Cardiac muscle cell (in vitro differentiated cells and primary cell): ENCODE data around the gene MBD3L2. TPM values are rescaled to one million over a fixed set of nuclear protein-coding genes. Genes with fewer than 3 reads are reported as not detected.
"Not testable (repeated sequence)": the region's sequence is repeated elsewhere in the genome, so short reads cannot be mapped to it uniquely, and the experiment has no call there.

ENCODE experiments used
- DNase-seq, 2 donors: peaks; one replicate each; pipeline versions ENCODE4 v3.0.0 to v3.0.0-alpha.2; 2010 to 2017; ENCODE audit warnings: low read depth in 1 of 2, low spot score in 1 of 2
- H3K27ac ChIP-seq: fragments of 200-600 bp; sonication (generic); 2 replicates; pipeline ENCODE4 v1.5.1; 2016
- H3K27me3 ChIP-seq: fragments of 200-600 bp; sonication (generic); 2 replicates; pipeline ENCODE4 v1.6.0; 2016; ENCODE audit warnings: control low read depth
- H3K36me3 ChIP-seq: fragments of 200-600 bp; sonication (generic); 2 replicates; pipeline ENCODE4 v1.5.1; 2016; ENCODE audit warnings: control low read depth
- H3K4me1 ChIP-seq: fragments of 200-600 bp; sonication (generic); 2 replicates; pipeline ENCODE4 v1.8.1; 2017; ENCODE audit warnings: low read depth, mild to moderate bottlenecking, mixed run types
- H3K4me3 ChIP-seq: fragments of 200-600 bp; sonication (generic); 2 replicates; pipeline ENCODE4 v1.5.1; 2016; ENCODE audit warnings: mild to moderate bottlenecking
- H3K9me3 ChIP-seq: fragments of 200-600 bp; sonication (generic); 2 replicates; pipeline ENCODE4 v1.5.1; 2017; ENCODE audit warnings: low read depth, mild to moderate bottlenecking, control low read depth
- polyA plus RNA-seq: library from polyadenylated mRNA; unstranded; fragments of >200 nt; fragmentation: Nextera tagmentation; extraction: Ambion mirVana; gene quantifications from 2 replicates; pipeline ENCODE4 v1.2.1, GENCODE V29; 2016
- total RNA-seq: library from RNA; depleted of rRNA; stranded (reverse); fragments of >200 nt; gene quantifications from 2 replicates; pipeline ENCODE4 v1.2.3, GENCODE V29; 2016
- TF ChIP-seq, protein P1 (sequence below): IDR thresholded peaks from 2 replicates; pipeline ENCODE4 v1.5.1; 2012; ENCODE audit warnings: low read depth, mild to moderate bottlenecking, low read length

Gene MBD3L2
- total and polyA plus RNA-seq, 2 experiments from 2014 or later, result not detected

DNA sequence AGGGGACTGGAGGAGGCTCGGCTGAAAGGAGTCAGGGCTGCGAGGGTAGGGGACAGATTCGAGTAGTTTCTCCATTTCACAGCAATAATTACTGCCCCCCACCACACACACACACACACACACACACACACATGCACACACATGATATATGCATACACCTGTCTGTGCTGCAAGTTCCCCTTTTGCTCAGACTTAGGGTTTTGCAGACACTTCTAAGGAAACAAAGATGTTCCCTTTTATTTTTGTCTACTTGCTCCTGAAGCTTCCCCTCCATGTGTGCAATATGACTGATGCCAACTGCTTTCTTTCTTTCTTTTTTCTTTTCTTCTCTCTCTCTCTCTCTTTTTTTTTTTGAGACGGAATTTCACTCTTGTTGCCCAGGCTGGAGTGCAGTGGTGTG lies 41.3 kb upstream of the MBD3L2 start:
- Histone ChIP-seq H3K27me3 (no peaks in the 10 kb centered on the region), H3K4me1 (no peaks in the 10 kb centered on the region), H3K9me3 (no peaks in the 10 kb centered on the region), H3K36me3 (no peaks in the 10 kb centered on the region), H3K27ac (no peak overlapping the region), H3K4me3 (no peak overlapping the region)
- no peak for DNase-seq
- TF ChIP-seq, protein P1, sequence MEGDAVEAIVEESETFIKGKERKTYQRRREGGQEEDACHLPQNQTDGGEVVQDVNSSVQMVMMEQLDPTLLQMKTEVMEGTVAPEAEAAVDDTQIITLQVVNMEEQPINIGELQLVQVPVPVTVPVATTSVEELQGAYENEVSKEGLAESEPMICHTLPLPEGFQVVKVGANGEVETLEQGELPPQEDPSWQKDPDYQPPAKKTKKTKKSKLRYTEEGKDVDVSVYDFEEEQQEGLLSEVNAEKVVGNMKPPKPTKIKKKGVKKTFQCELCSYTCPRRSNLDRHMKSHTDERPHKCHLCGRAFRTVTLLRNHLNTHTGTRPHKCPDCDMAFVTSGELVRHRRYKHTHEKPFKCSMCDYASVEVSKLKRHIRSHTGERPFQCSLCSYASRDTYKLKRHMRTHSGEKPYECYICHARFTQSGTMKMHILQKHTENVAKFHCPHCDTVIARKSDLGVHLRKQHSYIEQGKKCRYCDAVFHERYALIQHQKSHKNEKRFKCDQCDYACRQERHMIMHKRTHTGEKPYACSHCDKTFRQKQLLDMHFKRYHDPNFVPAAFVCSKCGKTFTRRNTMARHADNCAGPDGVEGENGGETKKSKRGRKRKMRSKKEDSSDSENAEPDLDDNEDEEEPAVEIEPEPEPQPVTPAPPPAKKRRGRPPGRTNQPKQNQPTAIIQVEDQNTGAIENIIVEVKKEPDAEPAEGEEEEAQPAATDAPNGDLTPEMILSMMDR, result no peak

DNA sequence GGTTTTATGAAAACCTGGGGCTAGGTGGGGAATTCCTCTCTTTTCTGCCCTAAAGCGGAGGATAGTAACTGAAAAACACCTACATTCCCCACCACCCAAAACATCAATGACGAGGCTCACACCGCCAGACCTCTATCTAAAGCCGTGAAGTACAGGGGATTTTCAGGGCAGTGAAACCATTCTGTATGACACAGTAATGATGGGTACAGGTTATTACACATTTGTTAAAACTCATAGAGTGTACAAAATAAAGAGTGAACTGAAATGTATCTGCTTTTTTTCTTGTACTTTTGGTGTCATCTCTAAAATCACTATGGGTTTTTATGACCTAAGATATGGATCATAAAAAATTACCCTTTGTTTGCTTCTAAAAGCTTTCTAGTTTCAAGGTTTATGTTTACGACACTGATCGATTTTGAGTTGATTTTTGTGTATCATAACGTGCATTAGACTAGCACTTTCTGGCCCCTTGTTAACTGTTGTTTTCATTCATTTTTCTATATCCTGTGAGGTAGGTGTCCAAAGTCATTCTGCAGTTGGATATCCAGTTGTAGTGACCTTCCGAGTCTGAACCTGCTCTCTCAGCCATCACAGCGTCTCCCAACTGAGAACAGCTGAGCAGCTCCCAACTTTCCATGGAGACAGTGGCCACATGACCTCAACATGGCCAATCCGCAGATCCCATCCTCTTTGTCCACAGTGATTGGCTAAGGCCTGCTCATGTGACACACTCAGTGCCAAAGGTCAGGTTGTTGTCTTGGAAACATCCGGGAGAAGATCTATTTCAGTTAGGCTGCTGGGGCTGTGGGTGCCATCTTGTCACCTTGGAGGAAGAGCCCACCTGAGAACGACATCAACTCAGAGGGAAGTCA lies 38.2 kb upstream of the MBD3L2 start:
- no peaks in the 10 kb centered on the region for H3K27me3 ChIP-seq
- no peaks in the 10 kb centered on the region for H3K9me3 ChIP-seq
- no peak overlapping the region for H3K4me3 ChIP-seq
- H3K4me1 ChIP-seq, result no peaks in the 10 kb centered on the region
- no peak for DNase-seq
- TF ChIP-seq, protein P1, result no peak
- no peak overlapping the region for H3K27ac ChIP-seq
- no peaks in the 10 kb centered on the region for H3K36me3 ChIP-seq

DNA sequence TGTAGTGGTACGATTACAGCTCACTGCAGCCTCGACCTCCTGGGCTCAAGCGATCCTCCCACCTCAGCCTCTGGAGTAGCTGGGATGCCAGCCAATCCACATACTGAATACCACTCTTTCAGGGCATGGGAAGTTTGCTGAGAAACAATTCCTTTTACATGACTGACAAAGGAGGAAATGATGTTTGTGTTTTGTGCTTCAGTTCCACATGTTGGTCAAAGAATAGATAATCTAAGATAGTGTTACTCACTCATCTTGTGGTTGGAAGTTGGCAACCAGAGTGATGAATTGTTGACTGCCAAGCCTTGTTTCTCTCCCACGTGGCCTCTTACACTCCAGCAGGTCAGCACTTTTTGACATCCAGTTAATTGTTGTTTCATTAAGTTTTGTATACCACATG lies 35.4 kb upstream of the MBD3L2 start:
- no peaks in the 10 kb centered on the region for H3K4me1 ChIP-seq
- H3K4me3 ChIP-seq, result no peak overlapping the region
- H3K27me3 ChIP-seq, result no peaks in the 10 kb centered on the region
- no peak overlapping the region for H3K27ac ChIP-seq
- H3K36me3 ChIP-seq, result no peaks in the 10 kb centered on the region
- H3K9me3 ChIP-seq, result no peaks in the 10 kb centered on the region
- TF ChIP-seq, protein P1, result no peak
- DNase-seq, result peak in 1 of 2 donors; percentile 59

DNA sequence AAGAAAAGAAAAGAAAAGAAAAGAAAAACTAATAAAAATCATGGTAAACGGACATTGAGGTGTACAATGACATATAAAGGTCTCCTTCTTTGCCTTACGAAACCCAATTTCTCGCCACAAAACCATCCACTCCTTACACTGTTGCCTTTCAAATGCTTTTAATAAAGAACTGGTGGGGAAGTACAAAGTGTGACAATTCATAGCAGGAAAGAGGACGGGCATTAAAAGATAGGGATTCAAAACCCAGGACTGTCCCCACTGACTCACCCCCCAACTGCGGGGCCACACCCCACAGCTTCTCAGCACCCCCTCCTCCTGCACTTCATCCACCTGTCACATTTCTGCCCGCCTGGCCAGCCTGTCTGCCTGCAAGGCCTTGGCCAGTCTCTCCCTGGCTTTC lies 30.3 kb upstream of the MBD3L2 start:
- H3K9me3 ChIP-seq, result no peaks in the 10 kb centered on the region
- no peaks in the 10 kb centered on the region for H3K27me3 ChIP-seq
- no peak overlapping the region for H3K4me3 ChIP-seq
- no peaks in the 10 kb centered on the region for H3K36me3 ChIP-seq
- H3K27ac ChIP-seq, result no peak overlapping the region
- TF ChIP-seq, protein P1, result no peak
- H3K4me1 ChIP-seq, result no peaks in the 10 kb centered on the region
- no peak for DNase-seq

DNA sequence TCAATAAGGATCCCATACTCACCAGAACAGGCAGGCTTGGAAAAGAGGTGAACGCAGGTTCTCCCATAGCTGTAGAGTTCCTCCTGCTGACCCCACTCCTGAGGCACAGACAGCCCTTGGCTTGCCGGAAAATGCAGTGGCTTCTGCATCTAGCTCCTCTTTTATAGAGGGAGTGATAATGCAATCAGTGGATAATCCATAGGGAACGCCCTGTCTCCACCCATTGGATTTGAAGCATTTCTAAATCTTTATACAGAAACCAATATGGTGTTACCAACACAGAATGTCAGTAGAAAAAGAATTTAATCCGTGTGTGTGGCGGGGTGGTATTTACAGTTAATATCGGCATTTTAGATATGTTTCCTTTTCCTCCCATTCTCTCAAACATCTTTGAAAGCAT lies 27.8 kb upstream of the MBD3L2 start, which contains the start of gene MBD3L2B:
MBD3L2B (minus strand) TSS at position 101 of the 400 bp plus-strand sequence; CDS start at position 67, 34 bp downstream.
- not testable (repeated sequence) for H3K9me3 ChIP-seq, H3K27ac ChIP-seq, H3K4me3 ChIP-seq, H3K36me3 ChIP-seq, H3K4me1 ChIP-seq, H3K27me3 ChIP-seq, DNase-seq

DNA sequence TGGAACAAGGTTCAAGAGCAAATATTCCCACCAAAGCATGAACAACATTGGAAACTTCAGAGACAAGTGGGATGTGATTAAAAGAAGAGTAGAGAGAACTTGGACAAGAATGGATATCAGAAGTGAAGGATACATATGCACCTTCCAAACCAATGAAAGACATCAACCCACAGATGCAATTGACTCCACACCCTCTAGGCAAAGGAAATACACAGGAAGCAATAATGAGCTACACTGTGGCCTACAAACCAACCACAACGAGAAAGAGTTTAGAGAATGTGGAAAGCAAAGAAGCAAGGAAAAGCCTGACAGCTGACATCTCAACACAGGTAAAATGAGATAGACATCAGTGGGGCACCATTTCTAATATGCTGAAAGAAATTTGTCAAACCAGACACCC lies 20.3 kb upstream of the MBD3L2 start:
- not testable (repeated sequence) for H3K4me3 ChIP-seq, H3K27me3 ChIP-seq, H3K9me3 ChIP-seq

DNA sequence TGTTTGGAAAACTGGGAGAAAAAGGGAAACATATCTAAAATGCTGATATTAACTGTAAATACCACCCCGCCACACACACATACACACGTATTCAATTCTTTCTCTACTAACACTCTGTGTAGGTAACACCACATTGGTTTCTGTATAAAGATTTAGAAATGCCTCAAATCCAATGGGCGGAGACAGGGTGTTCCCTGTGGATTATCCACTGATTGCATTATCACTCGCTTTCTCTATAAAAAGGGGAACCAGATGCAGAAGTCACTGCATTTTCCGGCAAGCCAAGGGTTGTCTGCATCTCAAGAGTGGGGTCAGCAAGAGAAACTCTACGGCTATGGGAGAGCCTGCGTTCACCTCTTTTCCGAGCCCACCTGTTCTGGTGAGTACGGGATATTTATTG lies 18.8 kb upstream of the MBD3L2 start, which contains the start of gene MBD3L5:
MBD3L5 (plus strand) TSS at position 301 of the 400 bp plus-strand sequence; CDS start at position 335, 34 bp downstream.
- H3K4me3 ChIP-seq, H3K4me1 ChIP-seq, H3K36me3 ChIP-seq, H3K9me3 ChIP-seq, DNase-seq, H3K27me3 ChIP-seq, H3K27ac ChIP-seq: not testable (repeated sequence)

More for the DNA sequence above, 20.3 kb upstream of the MBD3L2 start:
- H3K36me3 ChIP-seq, H3K4me1 ChIP-seq, DNase-seq, H3K27ac ChIP-seq: not testable (repeated sequence)

DNA sequence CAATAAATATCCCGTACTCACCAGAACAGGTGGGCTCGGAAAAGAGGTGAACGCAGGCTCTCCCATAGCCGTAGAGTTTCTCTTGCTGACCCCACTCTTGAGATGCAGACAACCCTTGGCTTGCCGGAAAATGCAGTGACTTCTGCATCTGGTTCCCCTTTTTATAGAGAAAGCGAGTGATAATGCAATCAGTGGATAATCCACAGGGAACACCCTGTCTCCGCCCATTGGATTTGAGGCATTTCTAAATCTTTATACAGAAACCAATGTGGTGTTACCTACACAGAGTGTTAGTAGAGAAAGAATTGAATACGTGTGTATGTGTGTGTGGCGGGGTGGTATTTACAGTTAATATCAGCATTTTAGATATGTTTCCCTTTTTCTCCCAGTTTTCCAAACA lies 9.0 kb upstream of the MBD3L2 start, which contains the start of gene MBD3L4:
MBD3L4 (minus strand) TSS at position 101 of the 400 bp plus-strand sequence; CDS start at position 66, 35 bp downstream.
- not testable (repeated sequence) for H3K4me3 ChIP-seq, H3K27ac ChIP-seq, DNase-seq, H3K27me3 ChIP-seq, H3K9me3 ChIP-seq, H3K36me3 ChIP-seq, H3K4me1 ChIP-seq

DNA sequence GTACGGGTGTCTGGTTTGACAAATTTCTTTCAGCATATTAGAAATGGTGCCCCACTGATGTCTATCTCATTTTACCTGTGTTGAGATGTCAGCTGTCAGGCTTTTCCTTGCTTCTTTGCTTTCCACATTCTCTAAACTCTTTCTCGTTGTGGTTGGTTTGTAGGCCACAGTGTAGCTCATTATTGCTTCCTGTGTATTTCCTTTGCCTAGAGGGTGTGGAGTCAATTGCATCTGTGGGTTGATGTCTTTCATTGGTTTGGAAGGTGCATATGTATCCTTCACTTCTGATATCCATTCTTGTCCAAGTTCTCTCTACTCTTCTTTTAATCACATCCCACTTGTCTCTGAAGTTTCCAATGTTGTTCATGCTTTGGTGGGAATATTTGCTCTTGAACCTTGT lies 7.6 kb upstream of the MBD3L2 start:
- H3K9me3 ChIP-seq, result not testable (repeated sequence)

DNA sequence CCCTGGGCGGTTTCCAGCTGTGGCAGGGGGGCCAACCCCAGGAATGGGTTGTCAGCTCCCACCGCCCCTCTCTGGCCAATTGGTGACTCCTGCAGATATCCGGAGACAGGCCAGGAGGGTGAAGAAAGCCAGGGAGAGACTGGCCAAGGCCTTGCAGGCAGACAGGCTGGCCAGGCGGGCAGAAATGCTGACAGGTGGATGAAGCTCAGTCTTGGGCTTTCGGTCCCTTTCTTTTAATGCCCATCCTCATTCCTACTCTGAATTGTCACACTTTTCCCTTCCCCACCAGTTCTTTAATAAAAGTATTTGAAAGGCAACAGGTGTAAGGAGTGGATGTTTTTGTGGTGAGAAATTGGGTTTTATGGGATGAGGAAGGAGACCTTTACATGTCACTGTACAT lies 2.3 kb downstream of the MBD3L2 start:
- not testable (repeated sequence) for H3K36me3 ChIP-seq, H3K4me1 ChIP-seq, DNase-seq, H3K27ac ChIP-seq, H3K27me3 ChIP-seq, H3K9me3 ChIP-seq, H3K4me3 ChIP-seq

More for the DNA sequence above, 7.6 kb upstream of the MBD3L2 start:
- H3K27me3 ChIP-seq, DNase-seq, H3K4me1 ChIP-seq, H3K36me3 ChIP-seq, H3K4me3 ChIP-seq, H3K27ac ChIP-seq: not testable (repeated sequence)
